AG04450 (cell line): ENCODE results near the gene CLBA1. TPM values are rescaled to one million over a fixed set of nuclear protein-coding genes. Genes with fewer than 3 reads are reported as not detected.

Experiments
- CTCF ChIA-PET: fragments of 300-600, 350-600 bp; formaldehyde crosslinking; extraction: SDS; loops from one replicate; lab custom pipeline; 2022; ENCODE audit warnings: antibody characterized with exemption, inconsistent platforms; lab: Charles Lee
- POLR2A ChIA-PET: fragments of 350-600 bp; formaldehyde crosslinking; extraction: SDS; loops from one replicate; lab custom pipeline; 2021; ENCODE audit warnings: antibody characterized with exemption, inconsistent platforms; lab: Yijun Ruan, JAX
- DNase-seq: peaks from one replicate; pipeline ENCODE4 v3.0.0-alpha.2; 2011; ENCODE audit warnings: low read depth, low spot score
- H3K27ac ChIP-seq: one replicate; pipeline ENCODE4 v1.5.1; 2012; ENCODE audit warnings: low read depth, low read length, control low read depth
- H3K27me3 ChIP-seq: one replicate; pipeline ENCODE4 v1.6.0; 2012; ENCODE audit warnings: low read length; ENCODE audit not compliant: control insufficient read depth, insufficient read depth
- H3K4me3 ChIP-seq: 2 replicates; pipeline ENCODE4 v1.5.1; 2011; ENCODE audit warnings: mild to moderate bottlenecking, low read depth, low read length, control low read depth
- H3K9me3 ChIP-seq: 2 replicates; pipeline ENCODE4 v1.5.1; 2012; ENCODE audit warnings: low read length; ENCODE audit not compliant: control insufficient read depth, insufficient read depth
- polyA plus RNA-seq: library from polyadenylated mRNA; depleted of rRNA; stranded (reverse); fragments of >200 nt; gene quantifications from 2 replicates; pipeline ENCODE4 v1.2.3, GENCODE V29; 2011
- TF ChIP-seq, protein P1 (sequence below): IDR thresholded peaks from 2 replicates; pipeline ENCODE4 v1.5.1; 2011; ENCODE audit warnings: low read depth, low read length, control low read depth, inconsistent platforms

Gene CLBA1
- polyA plus RNA-seq, 1 experiment = 4.6 TPM

DNA sequence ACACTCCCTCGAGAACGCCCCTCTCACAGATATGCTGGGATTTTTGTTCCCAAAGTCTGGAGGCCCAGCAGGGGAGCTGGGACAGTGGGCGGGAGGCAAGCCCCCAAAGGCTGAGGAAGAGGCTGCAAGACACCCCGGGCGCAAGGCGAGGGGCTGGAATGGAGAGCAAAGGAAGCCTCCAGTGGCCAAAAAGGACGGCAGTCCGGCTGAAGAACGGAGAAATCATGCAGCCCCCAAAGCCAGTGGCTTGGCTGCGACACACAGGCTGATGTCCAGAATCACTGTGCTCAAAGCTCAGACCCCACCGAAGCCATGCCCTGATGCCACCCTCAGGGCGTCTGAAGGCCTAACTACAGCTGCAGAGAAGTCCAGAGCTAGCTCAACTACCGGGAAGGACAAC lies 10.9 kb downstream of the CLBA1 start:
- ChIA-PET POLR2A (interaction anchor here (0.8 to 1.3 kb wide), 2 partner anchors 11 to 25 kb away, joined by 3 read pairs; partner anchors contain the start of genes CDCA4 and CLBA1), CTCF (no interaction called here)
- H3K4me3 ChIP-seq = no peak overlapping the region
- no peaks in the 10 kb centered on the region for H3K27me3 ChIP-seq
- H3K9me3 ChIP-seq = peaks cover 13% of the 10 kb centered on the region
- H3K27ac ChIP-seq = no peak overlapping the region
- TF ChIP-seq, protein P1, sequence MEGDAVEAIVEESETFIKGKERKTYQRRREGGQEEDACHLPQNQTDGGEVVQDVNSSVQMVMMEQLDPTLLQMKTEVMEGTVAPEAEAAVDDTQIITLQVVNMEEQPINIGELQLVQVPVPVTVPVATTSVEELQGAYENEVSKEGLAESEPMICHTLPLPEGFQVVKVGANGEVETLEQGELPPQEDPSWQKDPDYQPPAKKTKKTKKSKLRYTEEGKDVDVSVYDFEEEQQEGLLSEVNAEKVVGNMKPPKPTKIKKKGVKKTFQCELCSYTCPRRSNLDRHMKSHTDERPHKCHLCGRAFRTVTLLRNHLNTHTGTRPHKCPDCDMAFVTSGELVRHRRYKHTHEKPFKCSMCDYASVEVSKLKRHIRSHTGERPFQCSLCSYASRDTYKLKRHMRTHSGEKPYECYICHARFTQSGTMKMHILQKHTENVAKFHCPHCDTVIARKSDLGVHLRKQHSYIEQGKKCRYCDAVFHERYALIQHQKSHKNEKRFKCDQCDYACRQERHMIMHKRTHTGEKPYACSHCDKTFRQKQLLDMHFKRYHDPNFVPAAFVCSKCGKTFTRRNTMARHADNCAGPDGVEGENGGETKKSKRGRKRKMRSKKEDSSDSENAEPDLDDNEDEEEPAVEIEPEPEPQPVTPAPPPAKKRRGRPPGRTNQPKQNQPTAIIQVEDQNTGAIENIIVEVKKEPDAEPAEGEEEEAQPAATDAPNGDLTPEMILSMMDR = no peak
- no peak for DNase-seq

DNA sequence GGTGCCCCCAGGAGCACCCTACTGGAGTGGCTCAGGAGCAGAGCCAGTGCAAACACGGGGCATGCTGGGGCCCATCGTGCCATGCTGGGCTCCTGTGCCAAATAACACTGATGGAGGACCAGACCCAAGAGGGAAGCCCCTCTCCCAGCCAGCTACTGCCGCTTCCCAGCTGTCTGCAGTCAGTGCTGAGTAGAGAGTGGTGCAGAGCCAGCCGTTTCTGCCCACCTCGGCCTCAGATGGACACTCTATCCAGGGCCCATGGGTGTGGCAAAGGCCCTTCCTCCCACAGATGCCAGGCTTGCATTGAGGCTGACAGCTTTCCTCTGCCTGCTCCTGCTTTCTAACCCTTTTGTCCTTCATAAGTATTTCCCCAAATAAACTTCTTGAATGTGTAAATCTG lies 13.2 kb downstream of the CLBA1 start:
- DNase-seq = no peak
- Histone ChIP-seq H3K27me3 (no peaks in the 10 kb centered on the region), H3K27ac (no peak overlapping the region), H3K4me3 (no peak overlapping the region), H3K9me3 (peaks cover 8% of the 10 kb centered on the region)
- TF ChIP-seq, protein P1 = no peak
- ChIA-PET CTCF (no interaction called here), POLR2A (no interaction called here)

DNA sequence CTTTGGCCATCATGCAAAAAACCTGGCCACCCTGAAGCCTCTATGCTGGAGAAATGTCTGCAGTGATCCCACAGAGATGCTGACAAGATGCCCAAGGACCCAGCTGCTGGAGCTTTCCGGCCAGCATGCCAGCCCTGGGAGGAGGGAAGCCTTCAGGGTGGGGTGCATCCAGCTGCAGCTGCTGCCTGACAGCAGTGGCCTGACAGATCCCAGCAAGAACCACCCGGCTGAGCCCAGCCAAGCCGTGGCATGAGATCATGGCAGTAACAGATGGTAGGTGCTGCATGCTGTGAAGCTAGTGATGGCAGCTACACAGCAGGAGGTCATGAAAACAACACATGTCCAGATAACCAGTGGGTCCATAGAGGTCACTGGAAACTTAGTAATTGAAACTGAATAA lies 13.8 kb downstream of the CLBA1 start:
- no peak for DNase-seq
- H3K9me3 ChIP-seq = peaks cover 8% of the 10 kb centered on the region
- H3K27ac ChIP-seq = no peak overlapping the region
- no peak overlapping the region for H3K4me3 ChIP-seq
- POLR2A ChIA-PET = interaction anchor here (0.7 kb wide), 1 partner anchor 28 kb away, joined by 3 read pairs; no protein-coding TSS in a partner anchor
- H3K27me3 ChIP-seq = no peaks in the 10 kb centered on the region
- TF ChIP-seq, protein P1 = no peak
- CTCF ChIA-PET = no interaction called here

DNA sequence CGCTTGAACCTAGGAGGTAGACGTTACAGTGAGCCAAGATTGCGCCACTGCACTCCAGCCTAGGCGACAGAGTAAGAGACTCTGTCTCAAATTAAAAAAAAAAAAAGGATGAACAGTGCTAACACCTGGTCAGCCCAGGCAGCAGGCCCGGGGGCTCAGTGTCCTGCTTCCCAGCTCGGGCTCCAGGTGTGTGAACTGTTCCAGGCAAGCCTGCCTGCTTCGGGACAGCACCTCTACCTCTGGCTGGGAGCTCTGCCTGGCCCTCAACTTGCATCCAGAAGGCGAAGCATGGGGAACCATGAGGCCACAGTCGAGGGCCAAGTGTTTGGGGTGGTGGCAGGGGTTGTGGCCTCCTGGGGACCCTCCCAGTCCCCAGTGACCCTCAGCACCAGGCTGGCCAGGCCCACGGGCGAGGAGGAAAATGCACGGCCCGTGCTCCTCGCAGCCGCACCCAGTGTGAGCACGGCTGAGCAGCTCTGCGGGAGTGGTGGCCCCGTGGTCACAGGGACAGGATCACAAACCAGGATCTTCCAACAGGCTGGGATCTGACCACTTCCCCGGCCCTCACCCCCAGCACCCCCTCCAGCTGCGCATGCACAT lies 19.8 kb downstream of the CLBA1 start:
- DNase-seq = no peak
- POLR2A ChIA-PET = no interaction called here

More for the DNA sequence above, 19.8 kb downstream of the CLBA1 start:
- H3K9me3 ChIP-seq = no peaks in the 10 kb centered on the region; the same call in 1 of the 2 replicates
- no peak overlapping the region for H3K27ac ChIP-seq
- TF ChIP-seq, protein P1 = no peak
- no peaks in the 10 kb centered on the region for H3K27me3 ChIP-seq
- no peak overlapping the region for H3K4me3 ChIP-seq
- CTCF ChIA-PET = no interaction called here
